Measurements from ENCODE around the gene HBQ1.
A peak's percentile ranks its signal among the peaks of the same experiment; 100 is the strongest.
"Not testable (repeated sequence)": the region's sequence is repeated elsewhere in the genome, so short reads cannot be mapped to it uniquely, and the experiment has no call there.

Gene HBQ1

DNA sequence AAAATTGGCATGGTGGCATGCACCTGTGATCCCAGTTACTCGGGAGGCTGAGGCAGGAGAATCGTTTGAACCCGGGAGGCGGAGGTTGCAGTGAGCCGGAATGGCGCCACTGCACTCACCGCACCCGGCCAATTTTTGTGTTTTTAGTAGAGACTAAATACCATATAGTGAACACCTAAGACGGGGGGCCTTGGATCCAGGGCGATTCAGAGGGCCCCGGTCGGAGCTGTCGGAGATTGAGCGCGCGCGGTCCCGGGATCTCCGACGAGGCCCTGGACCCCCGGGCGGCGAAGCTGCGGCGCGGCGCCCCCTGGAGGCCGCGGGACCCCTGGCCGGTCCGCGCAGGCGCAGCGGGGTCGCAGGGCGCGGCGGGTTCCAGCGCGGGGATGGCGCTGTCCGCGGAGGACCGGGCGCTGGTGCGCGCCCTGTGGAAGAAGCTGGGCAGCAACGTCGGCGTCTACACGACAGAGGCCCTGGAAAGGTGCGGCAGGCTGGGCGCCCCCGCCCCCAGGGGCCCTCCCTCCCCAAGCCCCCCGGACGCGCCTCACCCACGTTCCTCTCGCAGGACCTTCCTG, at the start of gene HBQ1:
TSS of gene HBQ1 (plus strand) at position 359 of the 575 bp plus-strand sequence. CDS start at position 387, 28 bp downstream.
- no peak for DNase-seq

DNA sequence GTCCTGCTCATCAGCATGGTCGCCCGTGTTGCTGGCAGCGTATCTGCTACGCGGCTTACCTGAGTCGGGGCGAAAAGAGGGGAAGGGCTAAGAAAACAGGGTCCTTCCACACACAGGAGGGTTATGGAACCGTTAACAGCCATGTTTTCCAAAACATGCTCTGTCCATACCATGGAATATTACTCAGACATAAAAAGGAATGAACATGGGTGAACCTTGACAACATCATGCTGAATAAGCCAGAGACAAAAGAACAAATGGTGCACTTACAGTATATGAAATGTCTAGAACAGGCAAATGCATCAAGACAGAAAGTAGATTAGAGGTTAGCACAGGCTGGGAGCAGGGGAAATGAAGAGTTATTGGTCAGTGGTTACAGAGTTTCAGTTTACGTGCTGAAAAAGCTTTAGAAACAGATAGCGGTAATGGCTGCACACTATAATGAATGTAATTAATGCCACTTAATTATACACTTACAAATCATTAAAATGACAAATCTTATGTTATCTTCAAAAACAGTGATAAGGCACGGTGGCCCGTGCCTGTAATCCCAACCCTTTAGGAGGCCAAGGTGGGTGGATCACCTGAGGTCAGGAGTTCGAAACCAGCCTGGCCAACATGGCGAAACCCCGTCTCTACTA, 49.6 kb upstream of the HBQ1 start:
- DNase-seq, result no peak

DNA sequence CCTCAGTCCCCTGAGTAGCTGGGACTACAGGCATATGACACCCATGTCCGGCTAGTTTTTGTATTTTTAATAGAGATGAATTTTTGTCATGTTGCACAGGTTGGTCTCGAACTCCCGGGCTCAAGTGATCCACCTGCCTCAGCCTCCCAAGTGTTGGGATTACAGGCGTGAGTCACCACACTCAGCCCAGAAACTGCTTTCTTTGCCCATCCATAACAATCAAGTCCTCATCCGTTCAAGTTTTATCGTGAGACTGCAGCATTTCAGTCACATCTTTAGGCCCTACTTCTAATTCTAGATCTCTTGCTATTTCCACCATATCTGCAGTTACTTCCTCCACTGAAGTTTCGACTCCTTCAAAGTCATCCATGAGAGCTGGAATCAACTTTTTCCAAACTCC, 48.1 kb upstream of the HBQ1 start:
- no peak for DNase-seq

DNA sequence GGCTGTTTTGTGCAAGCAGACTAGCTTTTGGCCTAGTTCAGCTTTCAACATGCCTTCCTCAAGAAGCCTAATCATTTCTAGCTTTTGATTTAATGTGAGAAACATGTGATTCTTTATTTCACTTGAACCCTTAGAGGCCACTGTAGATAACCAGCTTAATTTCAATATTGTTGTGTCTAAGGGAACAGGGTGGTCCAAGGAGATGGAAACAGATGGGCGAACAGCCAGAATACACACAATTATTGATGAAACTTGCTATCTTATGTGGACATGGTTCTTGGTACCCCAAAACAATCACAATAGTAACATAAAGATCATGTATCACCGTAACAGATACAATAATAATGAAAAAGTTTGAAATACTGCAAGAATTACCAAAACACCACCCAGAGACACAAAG, 46.5 kb upstream of the HBQ1 start:
- DNase-seq, result no peak

DNA sequence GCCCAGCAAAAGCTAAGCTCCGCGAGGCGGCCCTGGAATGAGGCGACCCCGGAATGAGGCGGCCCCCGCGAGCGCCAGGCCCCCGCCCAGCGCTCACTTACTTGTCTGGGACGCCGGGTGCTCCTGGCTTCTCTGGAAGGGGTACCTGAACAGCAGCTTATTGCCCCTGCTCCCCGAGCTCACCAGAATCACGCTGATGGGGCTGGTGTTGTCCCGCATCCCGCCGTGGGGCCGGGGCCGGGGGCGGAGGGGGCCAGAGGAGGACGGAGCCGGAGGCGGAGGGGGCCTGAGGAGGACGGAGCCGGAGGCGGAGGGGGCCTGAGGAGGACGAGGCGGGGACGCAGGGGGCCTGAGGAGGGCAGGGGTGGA, 42.2 kb upstream of the HBQ1 start:
- no peak for DNase-seq

DNA sequence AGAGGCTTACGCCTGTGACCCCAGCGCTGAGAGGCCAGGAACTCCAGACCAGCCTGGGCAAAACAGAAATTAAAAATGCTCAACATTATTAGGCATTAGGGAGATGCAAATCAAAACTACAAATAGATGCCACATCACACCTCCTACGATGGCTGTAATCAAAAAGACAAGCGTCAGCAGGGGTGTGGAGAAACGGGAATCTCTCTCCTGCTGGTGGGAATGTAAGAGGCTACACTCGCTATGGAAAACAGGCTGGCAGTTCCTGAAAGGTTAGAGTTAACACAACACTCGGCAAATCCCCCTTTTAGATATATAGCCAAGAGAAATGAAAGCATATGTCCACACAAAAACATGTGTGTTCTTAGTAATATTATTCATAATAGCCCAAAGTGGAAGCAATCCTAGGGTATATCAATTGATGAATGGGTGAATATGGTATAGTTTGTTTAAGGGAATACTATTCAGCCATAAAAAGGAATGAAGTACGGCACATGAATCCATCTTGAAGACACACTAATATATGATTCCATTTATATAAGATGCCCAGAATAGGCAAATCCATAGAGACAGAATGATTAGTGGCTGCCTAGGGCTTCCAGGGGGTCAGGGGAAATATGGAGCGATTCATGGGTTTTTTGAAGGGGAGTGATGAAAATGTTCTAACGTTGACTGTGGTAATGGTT, 39.9 kb upstream of the HBQ1 start:
- DNase-seq, result no peak

DNA sequence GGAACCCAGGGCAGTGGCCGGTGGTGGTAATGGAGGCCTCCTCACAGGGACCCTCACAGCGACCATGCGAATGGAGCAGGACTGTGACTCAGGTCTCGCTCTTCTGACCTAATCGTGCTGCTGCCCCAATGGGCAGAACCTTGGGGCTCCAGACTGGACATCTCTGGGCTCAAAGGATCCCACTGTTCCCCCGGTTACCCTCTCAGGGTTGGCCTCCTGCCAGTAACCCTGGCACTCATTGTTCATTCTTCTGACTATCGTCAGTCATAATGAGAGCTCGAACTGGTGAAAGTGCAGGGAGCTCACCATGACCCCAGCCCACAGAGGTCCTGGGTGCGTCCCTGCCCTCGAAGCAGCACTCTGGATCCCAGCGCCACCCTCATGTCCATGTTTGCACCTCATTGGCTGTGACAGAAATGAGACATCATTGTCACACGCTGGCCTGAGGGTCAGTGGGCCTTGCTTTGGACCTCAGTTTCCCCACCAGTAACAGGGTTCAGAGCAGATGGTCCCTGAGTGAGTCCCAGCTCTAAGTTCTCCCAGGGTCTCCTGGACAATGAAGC, 37.8 kb upstream of the HBQ1 start:
- no peak for DNase-seq

DNA sequence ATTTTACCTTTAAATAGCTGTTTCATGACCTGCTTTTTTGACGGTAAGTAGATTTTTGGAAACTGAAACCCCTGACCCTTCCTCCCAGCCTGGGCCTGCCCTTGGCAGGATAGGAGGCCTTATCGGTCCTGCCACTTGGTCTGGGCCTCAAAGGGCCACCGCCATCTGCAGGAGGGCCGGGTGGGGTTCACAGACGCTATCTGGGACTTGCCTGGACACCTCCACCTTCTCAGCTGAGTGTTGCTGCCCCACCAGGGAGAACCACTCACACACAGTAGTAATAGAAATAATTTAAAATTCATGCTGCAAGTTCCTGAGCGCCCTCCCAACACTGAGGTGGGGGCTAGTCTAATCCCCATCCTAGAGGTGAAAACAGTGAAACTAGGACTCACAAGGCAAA, 37.2 kb upstream of the HBQ1 start:
- no peak for DNase-seq

DNA sequence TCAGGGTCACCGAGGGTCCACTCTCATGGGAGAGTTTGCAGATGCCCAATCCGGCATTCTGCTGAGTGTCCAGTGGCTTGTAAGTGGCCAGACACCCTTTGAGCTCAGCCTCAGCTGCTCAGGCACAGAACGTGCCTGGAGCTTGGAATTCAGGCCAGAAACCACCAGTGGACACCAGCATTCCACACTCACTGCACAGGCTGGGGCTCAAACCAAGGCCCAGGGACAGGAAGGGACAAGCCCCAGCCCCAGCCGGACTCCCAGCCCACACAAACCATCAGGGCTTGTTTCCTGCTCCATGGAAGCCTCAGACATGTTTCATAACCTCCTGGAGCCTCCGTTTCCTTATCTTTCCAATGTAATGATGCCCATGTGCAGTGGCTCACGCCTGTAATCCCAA, 36.8 kb upstream of the HBQ1 start:
- DNase-seq, result no peak

DNA sequence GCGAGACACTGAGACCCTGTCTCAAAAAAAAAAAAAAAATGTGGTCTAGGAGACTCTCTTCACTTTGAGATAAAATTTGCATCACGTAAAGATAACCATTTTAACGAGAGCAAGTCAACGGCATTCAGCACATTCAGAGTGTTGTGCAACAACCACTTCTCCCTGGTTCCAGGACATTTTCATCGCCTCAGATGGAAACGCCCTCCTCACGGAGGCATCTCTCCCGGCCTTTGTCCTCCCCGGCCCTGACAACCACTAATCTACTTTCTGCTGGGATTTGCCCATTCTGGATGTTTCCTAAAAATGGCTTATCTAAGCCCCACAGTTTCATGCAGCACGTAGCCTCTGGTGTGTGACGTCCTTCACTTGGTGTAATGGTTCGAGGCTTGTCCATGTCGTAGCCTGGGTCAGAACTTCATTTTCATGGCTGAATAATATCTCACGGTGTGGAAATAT, 35.4 kb upstream of the HBQ1 start:
- no peak for DNase-seq

DNA sequence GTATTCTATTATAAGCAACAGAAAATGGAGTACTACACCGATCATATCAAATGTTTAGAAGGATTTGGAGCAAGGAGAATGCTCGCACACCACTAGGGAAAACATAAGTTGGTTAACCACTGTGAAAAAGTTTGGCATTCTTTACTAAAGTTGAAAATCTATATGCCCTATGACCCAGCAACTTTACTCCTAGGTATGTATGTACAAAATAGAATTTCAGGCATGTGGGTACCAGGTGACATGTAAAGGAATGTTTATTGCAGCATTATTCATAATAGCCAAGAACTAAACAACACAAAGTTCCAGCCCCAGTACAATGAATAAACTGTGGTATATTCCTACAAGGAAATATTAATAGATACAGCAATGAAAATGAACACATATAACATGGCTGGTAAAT, 33.6 kb upstream of the HBQ1 start:
- no peak for DNase-seq

DNA sequence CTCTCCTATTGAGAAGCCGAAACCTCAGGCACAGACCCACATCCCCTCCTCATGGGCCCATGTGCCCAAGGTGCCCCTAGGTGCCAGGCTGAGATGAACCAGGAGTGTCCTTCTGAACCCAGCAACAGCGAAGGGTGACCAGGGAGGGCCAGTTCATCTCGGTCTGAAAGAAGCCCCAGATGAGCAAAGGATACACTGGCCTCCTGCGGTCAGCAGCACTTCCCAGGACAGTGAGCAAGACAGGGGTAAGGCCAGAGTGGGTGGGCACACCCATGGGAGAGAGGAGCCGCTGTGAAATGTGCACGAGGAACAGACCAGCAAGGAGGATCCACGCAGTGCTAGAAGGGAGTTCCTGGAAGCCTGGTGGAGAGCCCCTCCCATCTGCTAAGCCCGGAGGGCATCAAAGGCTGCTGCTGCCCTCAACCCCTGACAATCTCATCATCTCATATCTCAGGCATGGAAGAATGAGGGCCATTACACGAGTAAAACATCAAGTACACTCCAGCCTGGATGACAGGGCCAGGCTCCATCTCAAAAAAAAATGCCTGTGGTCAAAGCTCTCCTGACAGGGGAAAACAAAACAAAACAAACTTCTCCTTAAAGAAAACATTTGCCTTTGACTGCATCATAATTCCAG, 31.1 kb upstream of the HBQ1 start:
- peak; percentile 64 for DNase-seq

DNA sequence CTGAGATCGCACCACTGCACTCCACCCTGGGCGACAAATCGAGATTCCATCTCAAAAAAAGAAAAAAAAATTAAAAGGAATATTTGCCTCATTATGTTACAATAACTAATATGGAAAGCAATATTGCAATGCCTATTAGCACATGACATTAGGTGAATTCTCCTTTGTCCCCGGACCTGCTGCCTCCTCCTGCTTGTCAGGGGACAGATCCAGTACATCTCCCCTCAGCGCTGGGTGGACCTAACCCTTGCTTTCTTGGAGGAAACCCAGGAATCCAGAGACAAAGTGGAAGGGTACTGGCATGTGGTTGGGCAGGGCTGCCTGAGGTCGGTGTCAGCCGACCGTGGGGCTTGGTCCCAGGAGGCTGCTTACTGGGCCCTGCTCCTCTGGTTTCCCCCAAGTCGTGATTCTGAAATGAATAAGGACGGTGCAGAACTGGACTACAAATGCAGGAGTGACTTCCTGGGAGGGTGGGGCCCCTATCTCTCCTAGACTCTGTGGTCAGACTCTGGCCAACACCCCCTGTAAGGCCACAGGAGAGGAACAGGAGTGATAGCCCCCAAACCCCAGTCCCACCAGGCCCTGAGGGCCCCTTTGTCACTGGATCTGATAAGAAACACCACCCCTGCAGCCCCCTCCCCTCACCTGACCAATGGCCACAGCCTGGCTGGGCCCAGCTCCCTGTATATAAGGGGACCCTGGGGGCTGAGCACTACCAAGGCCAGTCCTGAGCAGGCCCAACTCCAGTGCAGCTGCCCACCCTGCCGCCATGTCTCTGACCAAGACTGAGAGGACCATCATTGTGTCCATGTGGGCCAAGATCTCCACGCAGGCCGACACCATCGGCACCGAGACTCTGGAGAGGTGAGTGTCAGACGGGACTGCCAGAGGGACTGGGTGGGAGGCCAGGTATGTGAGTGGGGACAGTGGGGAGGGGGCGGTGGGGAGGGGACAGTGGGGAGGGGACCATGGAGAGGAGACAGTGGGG, 27.8 kb upstream of the HBQ1 start, which contains the start of gene HBZ:
TSS of gene HBZ (plus strand) at position 504 of the 988 bp plus-strand sequence. CDS start at position 770, 266 bp downstream.
- no peak for DNase-seq

DNA sequence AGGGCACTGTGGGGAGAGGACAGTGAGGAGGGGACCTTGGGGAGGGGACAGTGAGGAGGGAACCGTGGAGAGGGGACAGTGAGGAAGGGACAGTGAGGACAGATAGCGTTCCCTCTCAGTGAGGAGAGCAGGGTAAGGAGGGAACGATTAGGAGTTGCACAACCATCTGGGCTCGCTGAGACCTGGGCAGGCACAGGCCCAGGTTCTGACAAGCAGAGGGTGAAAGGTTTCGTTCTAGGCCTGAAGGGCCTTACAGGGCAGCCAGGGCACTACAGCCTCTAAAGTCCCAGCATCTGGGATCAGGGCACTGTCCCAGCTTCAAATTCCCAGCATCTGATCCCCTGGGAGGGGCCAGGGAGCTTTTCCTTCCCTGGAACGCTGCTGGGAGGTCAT, 27.1 kb upstream of the HBQ1 start:
- not testable (repeated sequence) for DNase-seq

DNA sequence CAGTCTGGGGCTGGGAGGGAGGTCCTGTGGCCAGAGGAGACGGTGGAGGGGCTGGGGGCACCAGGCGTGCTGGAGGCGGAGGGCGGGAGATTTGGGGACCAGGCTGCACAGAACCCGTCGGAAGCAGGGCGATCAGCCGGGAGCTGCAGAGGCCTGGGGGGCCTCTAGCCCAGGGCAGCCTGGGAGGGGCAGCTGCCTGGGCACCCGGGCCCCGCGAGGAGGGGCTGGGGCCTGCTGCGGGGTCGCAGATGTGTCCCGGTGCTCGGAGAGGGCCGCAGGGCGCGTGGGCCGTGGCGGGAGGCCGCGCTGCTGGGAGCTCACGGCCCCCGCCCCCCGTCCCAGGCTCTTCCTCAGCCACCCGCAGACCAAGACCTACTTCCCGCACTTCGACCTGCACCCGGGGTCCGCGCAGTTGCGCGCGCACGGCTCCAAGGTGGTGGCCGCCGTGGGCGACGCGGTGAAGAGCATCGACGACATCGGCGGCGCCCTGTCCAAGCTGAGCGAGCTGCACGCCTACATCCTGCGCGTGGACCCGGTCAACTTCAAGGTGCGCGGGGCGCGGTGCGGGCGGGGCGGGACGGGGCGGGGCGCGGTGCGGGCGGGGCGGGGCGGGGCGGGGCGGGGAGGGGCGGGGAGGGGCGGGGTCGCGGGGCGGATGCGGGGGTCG, 26.6 kb upstream of the HBQ1 start:
- not testable (repeated sequence) for DNase-seq

DNA sequence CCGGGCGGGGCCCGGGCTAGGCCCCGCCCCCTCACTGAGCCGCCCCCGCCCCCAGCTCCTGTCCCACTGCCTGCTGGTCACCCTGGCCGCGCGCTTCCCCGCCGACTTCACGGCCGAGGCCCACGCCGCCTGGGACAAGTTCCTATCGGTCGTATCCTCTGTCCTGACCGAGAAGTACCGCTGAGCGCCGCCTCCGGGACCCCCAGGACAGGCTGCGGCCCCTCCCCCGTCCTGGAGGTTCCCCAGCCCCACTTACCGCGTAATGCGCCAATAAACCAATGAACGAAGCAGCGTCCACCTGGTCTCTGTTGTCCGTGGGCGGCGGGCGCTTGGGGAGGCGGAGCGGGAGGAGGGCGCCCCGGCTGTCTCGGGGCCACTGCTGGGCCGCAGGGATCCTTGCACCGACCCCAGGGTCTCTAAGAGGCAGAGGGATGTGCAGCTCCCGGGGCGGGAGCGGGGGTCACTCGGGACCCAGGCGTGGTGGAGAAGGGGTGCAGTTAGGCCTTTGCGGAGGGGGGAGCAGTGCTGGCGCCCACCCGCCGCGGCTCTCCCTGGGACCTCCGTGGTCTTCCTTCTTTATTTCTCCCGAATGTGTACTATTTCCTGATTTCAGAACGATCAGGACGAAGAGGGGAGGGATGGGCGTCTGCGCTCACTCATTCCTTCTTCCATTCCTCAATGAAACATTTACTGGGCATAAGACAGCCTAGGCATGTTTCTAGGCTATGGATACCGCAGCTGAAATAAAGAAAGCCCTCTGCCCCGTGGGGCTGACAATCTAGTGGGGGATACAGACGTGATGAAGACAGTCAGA, 25.8 kb upstream of the HBQ1 start:
- no peak for DNase-seq

DNA sequence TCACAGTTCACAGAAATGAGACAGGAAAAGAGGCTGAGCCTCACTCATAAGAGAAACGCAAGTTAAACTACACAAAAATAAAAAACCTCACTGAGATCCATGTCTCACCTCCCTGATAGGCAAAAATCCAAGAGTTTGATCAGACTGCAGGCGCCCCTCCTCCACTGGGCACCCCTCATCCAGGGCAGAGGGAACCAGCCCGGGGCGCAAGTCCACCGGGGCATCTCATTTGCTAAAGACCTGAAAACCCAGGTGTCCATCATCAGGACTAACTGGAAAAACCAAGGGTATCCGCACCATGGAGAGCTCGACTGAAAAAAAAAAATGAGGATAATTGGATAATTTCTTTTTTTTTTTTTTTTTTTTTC, 25.2 kb upstream of the HBQ1 start:
- DNase-seq, result no peak

DNA sequence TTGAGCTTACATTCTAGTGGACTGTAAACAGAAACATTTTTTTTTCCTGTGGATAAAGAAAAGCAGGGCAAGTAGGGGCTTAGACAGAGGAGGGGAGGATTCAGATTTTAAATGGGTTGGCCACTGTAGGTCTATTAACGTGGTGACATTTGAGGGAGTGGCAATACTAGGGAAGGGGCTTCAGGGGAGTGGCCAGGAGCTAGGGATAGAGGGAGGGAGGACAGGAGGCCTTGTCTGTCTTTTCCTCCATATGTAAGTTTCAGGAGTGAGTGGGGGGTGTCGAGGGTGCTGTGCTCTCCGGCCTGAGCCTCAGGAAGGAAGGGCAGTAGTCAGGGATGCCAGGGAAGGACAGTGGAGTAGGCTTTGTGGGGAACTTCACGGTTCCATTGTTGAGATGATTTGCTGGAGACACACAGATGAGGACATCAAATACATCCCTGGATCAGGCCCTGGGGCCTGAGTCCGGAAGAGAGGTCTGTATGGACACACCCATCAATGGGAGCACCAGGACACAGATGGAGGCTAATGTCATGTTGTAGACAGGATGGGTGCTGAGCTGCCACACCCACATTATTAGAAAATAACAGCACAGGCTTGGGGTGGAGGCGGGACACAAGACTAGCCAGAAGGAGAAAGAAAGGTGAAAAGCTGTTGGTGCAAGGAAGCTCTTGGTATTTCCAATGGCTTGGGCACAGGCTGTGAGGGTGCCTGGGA, 21.0 kb upstream of the HBQ1 start:
- no peak for DNase-seq

DNA sequence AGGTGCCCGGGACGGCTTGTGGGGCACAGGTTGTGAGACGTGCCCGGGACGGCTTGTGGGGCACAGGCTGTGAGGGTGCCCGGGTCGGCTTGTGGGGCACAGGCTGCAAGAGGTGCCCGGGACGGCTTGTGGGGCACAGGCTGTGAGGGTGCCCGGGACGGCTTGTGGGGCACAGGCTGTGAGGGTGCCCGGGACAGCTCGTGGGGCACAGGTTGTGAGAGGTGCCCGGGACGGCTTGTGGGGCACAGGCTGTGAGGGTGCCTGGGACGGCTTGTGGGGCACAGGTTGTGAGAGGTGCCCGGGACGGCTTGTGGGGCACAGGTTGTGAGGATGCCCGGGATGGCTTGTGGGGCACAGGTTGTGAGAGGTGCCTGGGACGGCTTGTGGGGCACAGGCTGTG, 20.0 kb upstream of the HBQ1 start:
- not testable (repeated sequence) for DNase-seq

DNA sequence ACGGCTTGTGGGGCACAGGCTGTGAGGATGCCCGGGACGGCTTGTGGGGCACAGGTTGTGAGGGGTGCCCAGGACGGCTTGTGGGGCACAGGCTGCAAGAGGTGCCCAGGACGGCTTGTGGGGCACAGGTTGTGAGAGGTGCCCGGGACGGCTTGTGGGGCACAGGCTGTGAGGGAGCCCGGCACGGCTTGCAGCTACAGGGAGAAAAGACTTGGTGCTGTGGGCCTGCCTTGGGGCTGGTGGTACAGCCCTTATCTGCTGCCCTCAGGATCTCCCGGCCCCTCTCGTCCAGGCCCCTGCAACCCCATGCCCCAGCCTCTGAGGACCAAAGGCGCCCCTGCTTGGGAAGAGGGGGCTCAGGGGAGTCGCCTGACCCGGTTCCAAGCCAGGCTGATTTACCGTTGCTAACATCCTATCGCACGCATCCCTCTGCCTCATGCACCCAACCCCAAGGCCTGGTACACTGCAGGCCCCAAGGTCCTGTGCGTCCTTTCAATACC, 19.5 kb upstream of the HBQ1 start:
- no peak for DNase-seq
